COLO668 (cell line): ENCODE measurements around the gene B3GAT2.

ENCODE experiments used
- DNase-seq: peaks from one replicate; lab custom pipeline; 2025; ENCODE audit not compliant: unreplicated experiment; lab: John Stamatoyannopoulos, UW

B3GAT2 gene

DNA sequence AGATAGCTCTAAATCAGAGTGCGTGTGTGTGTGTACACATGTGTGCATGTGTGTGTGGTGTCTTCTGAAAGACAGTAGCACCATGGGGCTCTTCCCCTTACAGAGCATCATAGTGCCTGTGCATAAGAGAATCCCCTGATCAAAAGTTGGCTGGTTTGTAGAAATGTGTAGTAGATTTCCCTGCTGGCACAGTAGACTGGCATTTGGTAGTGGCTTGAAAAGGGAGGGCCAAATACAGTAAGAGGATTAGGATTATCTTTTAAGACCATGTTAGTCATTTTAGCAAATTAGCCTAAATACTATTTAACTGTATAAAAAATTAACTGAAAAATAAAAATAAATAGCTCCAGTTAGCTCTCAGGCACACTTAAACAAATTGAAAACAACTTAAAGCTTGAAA is 112.6 kb downstream of the B3GAT2 start:
- DNase-seq, result no peak

GRCh38 chr6:70843328-70843918 is 113.4 kb downstream of the B3GAT2 start:
- DNase-seq, result no peak

DNA sequence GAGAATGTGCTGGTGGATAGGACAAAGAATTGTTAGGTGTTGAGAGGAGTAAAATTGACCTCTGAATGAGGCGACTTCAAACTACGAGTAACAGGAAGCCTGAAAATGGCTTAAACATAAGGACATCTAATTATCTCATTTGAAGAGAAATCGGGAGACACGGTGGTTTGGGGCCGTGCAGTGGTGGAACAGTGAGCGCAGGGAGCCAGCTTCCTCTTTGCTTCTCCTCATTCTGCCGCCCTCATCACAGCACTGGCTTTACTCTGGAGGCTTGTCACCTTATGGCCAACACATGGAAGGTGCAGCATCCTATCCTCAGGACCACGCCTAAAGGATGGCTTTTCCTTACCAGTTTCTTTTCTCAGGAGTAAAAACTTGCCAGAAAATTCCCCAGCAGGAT is 114.3 kb downstream of the B3GAT2 start:
- no peak for DNase-seq

DNA sequence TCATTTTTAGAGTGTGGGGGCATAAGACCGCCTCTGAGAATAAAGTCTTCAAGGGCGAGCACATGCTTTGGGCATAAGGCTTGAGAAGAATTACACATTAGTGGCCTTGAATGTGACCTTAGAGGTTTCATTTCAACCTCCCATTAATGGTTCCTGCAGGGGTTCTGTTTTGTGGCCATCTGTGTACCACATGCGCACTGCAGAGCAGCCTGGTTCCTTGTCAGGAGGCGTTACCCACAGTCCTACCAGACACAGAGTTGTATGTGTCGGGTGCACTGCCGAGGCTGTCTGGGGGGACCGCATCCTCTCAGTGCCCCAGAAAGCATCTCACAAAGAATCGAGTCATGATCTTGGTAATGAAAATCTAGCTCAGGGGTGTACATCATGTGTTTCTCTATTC is 115.7 kb downstream of the B3GAT2 start:
- DNase-seq, result no peak

DNA sequence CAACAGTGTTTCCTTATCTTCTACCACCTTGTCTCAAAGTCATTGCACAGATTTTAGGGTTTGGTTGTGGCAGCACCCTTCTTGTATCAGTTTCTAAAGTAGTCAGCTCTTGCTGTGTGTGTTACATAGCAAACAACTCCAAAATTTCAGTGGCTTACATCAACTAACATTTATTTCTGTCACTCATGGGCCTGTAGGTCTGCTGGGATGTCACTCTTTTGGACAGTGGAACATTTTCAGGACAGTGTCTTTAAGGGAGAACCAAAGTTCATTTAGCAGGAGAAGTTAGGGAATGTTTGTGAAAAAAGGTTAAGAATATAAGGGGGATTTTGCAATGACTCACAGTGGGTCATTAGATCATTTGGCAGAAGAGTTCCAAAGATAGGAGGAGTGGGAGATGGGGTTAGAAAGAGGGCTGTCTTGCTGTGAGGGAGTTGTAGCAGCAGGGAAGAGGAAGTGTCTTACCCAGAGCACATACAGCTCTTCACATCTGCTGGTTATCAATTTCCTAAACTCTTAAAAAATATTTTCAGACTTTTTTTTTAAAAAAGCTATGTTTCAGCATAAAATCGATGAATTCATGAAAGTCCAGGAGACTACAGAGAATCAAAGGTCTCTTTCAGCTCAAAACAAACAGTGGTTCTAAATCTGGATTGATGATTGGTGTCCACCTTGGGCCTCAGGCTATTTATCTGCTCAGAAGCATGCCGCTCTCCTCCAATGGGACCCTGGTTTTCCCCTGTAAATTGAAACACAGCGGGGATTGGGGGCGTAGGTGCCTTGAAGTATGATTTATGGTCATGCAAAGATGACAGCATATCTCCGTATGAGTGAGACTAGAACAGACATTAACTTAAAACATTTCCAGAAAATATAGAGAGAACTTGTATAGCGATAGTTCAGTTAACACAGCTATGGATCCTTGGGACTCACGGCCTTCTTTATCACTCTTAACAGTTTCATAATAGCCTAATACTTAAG is 117.3 kb downstream of the B3GAT2 start:
- no peak for DNase-seq

DNA sequence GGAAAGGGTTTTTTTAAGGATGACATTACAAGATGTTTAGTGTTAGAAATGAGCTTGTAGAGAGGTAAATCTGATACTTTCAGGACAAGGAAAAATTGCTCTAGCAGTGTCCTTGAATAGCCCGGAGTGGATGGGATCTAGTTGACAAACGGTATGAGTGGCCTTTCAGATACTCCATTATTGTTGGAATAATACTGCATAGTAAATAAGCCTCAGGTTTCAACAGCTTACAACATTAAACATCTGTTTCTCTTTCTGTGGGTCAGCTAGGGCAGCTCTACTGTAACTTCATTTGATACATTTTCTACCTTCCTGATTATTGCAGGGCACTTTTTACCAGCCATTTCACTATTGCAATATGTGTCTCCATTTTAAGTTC is 118.0 kb downstream of the B3GAT2 start:
- DNase-seq, result no peak

DNA sequence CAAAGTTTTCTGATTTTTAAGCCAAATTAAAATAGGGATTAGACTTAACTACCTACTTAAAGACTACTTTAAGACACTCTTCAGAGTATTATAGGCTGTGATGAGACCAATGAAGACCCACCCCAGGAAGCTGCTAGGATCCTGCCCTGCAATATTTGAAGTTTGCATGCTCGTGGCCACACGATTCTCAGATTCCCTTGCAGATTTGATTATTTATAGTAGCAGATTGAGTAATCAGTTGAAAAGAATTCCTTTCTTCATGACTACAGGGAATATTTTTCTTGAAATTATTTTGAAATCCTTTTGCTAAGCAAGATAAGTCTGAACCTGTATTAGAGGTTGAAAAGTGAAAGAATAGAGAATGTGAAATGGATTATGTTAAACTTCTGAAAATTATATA is 122.3 kb downstream of the B3GAT2 start:
- no peak for DNase-seq

DNA sequence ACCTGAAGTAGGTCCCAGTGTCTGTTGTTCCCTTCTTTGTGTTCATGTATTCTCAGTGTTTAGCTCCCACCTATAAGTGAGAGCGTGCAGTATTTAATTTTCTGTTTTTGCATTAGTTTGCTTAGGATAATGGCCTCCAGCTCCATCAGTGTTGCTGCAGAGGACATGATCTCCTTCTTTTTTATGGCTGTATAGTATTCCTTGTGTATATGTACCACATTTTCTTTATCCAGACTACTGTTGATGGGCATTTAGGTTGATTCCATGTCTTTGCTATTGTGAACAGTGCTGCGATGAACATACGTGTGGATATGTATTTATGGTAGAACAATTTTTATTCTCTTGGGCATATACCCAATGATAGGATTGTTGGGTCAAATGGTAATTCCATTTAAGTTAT is 125.4 kb downstream of the B3GAT2 start:
- no peak for DNase-seq

DNA sequence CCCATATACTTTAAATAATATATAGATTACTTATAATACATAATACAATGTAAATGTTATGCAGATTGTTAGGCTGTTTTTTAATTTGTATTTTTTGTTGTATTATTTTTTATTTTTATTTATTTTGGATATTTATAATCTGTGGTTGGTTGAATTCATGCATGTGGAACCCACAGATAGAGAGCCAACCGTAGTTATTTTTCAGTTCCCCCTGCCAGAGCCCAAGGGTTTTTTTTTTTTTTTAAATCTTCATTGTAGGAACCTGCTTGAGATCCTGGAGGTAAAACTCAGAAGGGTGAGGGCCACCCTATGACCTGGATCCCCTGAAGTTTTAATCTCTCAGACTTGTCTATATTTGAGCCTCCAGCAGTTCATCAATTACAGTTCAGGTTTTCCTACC is 133.2 kb downstream of the B3GAT2 start:
- no peak for DNase-seq

DNA sequence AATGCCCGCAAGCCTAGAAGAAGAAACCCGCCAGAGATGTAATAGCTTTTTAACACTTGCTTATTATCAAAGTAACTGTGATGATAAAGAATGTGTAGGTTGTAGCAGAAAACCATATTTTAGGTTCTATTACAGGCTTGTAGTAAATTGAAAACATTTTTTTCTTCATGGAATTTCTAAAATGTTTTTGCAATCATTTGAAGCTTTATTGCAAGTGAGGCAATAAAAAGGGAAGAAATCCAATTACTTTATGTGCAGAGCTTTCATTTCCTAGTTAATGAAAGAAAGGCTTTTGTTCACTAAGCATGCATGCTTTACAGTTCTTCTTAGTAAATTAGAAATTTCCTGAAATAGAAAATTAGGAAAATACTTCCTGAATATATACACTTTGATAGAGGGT is 135.1 kb downstream of the B3GAT2 start:
- DNase-seq, result no peak

DNA sequence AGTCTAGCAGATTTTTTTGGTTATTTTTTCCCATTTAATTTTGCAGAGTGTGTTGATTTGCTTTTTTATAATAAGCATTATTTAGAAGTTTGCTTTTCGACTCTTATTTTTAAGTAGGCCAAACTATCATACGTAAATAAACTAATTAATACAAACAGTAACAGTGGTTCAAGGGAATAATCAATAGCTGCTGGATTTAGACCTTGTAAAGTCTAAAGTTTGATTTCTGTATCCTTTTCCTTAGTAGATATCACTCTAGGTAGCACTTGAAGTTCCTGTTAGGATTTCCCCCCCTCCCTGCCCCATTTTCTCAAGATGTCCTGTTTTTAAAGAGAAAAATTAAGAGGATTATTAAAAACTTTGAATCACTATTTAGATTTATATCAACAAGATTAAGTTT is 136.1 kb downstream of the B3GAT2 start:
- DNase-seq, result no peak

DNA sequence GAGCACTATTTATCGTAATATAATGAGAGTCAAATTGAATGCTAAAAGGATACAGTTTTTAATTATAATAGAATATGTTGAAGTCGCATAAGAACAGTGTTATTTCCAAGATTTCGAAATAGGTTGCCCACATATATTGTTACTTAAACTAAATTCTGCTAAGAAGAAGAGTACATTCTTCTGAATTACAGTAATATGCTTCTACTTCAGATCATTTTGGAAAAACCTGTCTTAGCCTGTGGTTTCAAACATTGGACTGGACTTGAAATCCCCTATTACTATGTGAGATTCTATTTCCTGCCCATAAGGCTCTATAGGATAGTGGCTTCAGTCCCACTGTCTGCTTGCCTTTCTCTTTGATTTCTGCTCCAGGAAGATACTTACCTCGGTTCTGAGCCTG is 137.2 kb downstream of the B3GAT2 start:
- DNase-seq, result no peak

GRCh38 chr6:70813885-70814284 is 143.0 kb downstream of the B3GAT2 start:
- no peak for DNase-seq

- DNase-seq, result no peak
Measured at GRCh38 chr6:70811788-70812187, 145.1 kb downstream of the B3GAT2 start.
